GM19035 (cell line): Measurements from ENCODE around the gene INSRR.

ENCODE experiments used
- ATAC-seq: cut with Tn5 transposase; IDR thresholded peaks from one replicate; pipeline ENCODE4 v1.9.1; 2021; ENCODE audit not compliant: unreplicated experiment

INSRR gene

DNA sequence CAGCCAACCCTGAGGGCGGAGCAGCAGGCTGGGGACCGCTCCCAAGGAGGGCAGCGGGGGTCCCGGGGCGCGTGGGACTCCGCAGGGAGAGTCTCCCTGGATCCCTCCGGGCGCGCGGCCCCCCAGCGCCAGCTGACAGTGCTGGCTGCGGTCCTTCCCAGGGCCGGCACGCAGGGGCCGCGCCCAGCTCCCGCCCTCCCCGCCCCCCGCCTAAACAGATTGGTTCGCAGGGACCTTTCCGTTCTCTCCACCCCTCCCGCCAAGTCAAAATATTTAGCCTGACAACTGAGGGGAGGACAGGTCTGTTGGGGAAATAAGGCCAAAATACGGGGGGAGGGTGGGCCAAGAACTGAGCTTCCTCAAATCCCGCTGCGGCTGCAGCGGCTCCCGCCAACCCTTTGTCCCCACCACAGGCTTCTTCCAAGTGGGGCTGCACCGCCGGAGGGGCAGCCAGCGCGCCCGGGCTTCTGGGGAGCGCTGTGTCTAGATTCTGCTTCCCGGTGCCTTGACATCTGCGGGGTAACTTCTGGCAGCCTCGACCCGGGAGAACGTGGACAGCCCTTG lies at the start of gene INSRR:
Gene INSRR (minus strand): TSS at position 159 of the 564 bp plus-strand sequence. CDS start 496 bp downstream, outside the sequence.
- ATAC-seq, result no peak

DNA sequence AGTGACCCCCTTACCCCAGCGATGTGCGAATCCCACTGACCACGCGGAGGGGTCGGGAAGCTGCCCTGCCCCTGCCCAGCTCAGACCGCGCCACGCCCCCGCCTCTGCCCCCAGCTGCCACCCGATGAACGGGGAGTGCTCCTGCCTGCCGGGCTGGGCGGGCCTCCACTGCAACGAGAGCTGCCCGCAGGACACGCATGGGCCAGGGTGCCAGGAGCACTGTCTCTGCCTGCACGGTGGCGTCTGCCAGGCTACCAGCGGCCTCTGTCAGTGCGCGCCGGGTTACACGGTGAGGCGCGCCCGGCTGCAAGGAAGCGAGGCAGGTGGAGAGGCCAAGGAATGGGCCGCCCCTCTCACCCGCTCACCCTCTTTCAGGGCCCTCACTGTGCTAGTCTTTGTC lies 49.6 kb upstream of the INSRR start:
- ATAC-seq, result no peak

DNA sequence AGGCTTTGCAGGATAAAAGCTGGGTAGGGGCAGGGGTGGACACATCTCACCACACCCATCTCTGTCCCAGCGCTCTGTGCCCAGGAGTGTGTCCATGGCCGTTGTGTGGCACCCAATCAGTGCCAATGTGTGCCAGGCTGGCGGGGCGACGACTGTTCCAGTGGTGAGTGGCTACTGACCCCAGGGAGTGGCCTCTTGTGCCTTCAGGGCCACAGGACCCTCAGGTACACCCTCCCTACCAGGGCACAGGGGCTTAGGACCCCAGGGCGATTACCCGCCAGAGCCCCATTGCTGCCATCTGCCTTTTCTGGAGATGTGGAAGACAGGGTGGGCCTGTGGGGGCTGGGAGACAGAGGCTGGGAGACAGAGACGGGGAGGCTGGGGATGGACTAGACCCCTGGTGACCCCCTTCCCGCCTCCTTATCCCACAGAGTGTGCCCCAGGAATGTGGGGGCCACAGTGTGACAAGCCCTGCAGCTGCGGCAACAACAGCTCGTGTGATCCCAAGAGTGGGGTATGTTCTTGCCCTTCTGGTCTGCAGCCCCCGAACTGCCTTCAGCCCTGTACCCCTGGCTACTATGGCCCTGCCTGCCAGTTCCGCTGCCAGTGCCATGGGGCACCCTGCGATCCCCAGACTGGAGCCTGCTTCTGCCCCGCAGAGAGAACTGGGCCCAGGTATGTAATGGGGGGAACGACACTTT lies 47.4 kb upstream of the INSRR start:
- no peak for ATAC-seq

DNA sequence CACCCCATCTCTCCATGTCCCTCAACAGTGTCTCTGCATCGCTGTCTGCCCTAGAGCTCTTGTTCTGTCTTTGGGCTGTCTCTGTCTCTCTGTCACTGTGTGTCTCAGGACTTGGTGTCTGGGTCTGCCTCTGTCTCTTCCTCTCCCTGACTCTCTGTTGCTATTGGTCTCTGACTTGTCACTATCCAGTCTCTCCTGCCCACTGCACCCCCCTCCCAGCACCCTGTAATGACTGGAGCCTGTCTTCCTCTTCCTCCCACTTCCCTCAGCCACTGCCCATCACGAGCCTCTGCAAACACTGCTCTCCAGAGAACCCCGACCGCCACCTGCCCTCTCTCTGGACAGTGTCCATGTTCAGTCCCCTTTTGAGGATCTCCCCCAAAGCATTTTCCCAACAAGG lies 46.7 kb upstream of the INSRR start:
- no peak for ATAC-seq

DNA sequence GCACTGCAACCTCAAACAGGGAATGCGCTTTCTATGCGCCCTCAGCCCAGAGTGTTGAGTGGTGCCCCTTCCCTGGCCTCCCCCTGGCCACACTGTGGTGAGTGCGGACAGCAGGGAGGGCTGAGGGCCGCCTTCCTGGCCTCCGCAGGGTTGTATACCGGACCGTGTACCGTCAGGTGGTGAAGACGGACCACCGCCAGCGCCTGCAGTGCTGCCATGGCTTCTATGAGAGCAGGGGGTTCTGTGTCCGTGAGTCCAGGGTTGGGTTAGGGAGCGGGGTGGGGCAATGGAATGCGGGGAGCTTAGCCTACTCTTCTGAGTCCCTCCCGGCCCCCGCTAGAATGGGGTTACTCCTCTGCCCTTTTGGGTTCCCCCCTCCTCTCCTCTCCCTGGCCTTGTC lies 46.3 kb upstream of the INSRR start:
- ATAC-seq, result no peak

DNA sequence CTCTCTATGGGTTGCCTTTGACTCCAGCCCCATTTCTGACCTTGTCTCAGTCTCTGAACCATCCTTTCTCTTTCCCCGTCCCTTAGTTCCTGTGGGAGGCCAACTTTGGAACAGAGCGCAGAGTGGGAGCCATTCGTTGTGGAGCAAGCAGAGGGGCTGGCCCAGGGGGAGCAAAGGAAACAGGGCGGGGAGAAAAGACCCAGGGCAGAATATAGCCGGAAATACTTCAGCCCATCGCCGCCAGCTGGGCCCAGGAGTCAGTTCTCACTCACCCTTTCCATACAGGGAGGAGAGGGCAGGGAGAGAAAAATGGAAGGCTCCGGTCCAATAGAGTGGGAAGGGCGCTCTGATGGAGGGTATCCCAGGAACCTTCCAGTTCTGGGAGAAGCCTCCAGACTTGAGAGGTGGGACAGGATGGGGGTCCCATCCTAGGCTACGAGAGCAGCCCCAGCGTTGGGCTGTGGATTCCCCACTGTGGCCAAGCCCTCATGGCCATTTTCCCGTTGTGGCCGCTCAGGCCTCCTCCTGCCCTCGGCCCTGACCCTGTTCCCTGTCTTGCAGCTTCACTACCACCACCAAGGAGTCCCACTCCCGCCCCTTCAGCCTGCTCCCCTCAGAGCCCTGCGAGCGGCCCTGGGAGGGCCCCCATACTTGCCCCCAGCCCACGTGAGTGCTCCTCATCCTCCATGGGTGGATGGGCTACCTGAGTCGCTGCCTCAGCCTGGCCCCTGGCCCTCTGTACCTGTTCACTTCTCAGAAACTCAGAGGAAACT lies 45.5 kb upstream of the INSRR start:
- no peak for ATAC-seq

DNA sequence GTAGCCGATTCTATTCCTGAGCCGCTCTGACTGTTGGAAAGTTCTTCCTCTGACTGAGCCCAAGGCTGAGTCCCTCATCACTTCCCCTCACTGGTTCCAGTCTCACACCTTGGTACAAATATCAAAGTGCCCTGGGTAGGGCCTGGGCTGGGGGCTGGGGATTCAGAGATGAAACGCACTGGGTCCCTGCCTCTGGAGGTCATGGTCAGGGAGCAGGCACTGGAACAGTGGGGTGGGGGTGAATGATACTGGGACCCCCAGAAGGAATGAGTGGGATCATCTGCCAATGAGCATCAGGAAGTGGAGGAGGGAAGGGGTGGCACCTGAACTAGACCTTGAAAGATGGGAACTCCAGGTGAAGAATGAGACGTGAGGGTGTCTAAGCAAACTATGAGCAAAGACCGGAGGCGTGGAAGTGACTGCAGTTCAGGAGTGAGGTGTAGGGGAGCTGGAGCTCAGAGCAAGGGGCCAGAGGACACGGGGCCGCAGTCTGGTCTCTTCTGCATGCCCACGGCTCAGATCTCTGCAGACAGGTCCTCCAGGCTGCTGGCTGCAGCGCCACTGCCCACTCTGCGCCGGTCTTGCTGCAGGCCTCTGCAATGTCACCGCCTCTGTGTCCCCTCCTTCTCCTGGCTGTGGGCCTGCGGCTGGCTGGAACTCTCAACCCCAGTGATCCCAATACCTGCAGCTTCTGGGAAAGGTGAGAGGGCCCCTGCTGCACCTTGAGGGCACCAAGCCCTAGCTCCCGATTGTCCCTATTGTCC lies 44.6 kb upstream of the INSRR start:
- ATAC-seq, result no peak

DNA sequence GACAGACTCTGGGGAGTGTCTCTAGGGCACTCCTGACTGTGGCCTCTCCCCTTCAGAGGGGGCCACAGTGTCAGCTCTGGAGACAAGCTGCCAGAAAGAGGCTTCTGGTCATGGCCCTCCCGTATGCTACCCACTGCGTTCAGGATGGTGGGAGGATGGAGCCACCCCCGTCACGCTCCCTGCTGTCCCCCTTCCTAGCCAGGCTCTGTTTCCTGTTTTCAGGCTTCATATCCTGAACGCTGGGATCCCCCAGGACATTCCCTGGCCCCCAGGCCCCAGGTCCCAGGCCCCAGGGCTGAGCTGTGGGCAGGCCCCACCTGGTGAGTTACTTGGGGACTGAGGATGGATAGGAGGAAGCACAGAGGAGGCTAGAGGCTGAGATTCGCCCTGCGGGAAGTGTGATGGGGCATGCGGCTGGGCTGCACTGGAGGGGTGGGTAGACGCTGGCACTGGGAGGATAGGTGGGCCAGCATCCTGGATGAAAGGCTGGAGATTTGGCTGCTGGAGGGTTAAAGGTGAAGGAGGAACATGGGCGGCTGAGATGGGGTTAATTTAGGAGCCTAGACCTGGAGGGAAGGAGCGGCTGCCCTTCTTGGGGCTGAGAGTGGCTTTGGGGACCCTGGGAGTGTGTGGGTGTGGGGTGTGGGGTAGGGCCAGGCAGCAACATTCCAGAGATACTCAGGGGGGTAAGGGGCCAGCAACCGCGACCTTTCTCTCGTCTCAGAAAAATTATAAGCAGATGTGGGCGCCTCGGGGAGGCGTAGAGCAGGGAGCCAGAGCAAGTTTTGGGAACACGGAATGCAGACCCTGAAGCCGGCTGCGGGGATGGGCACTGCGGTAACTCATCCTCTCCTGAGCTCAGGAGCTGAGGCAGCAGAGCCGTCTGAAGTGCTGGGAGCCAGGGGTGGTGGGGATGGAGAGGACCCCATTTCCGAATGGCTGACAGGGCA lies 43.3 kb upstream of the INSRR start:
- ATAC-seq, result no peak

DNA sequence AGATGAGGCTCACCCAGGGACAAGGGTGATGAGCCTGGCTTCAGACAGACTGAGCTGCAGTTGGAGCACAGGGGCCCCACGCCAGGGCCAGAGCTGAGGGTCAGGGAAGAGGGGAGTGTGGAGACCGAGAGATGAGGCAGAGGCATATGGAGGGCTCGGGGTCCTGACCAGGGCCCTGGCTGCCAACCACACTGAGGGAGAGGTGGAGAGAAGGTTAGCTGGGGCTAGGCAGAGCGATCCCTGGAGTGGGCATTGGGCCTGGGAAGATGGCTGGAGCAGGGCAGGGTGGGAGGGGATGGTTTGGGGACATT lies 42.6 kb upstream of the INSRR start:
- ATAC-seq, result no peak

DNA sequence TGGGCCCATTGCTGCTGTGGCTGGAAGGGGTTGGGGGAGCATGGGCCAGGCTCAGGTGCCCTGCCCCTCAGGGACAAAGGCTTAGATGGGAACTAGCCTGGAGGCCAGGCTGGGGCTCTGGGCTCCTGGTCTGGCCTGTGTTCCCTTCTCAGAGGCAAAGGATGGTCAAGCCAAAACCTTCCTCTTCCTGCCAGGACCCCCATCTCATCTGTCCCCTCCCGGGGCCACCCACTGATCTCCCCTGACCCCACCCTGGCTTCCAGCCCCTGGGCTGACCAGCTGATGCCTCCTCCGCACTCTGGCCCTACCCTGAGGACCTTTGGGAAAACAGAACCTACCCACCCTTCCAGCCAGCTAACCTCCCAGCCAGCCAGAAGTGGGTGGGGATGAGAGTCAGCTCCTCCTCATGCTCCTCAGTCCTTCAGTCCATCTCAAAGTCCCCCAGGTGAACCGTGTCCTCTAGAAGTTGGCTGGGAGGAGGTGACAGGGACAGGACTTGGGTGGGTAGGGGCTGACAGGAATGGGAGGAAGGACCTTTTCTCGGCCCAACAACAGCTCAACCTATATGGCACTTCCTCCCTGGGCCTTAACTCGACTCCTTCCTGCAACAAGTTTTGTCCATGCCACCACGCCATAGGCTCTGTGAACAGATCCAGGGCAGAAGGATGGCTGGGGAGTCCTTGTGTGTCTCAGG lies 42.1 kb upstream of the INSRR start:
- no peak for ATAC-seq

DNA sequence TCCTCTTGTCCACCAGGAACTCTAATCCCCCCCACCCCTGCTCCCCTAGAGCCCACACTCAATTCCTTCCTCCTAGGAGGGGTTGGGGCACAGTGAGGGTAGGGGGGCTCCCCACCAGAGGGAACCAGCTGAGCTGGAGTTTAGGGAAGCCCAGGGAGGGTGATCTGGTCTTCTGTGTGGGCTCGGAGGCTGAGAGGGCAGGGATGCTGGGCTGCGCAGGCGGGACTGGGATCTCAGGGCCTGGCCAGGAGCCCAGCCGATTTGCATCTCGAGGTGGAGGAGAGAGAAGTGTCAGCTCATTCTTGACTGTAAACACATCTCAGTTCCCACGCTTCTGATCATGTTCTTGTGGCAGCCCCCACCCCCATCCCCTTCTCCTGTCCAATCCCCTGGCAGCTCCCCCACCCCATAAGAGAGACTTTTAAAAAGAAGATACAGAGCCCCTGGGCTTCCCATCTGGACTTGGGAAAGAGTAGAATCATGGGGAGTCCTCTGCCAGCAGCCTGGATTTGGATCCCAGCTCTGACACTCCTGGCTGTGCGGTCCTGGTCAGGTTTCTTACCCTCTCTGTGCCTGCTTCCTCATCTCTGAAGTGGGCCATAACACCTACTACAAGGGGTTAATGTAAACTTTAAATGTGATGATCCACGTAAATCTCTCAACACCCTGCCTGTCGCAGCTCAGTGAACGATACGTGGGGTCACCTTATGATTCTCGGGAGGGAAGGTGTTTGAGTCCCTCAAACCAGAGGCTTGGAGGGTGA lies 41.2 kb upstream of the INSRR start:
- no peak for ATAC-seq

DNA sequence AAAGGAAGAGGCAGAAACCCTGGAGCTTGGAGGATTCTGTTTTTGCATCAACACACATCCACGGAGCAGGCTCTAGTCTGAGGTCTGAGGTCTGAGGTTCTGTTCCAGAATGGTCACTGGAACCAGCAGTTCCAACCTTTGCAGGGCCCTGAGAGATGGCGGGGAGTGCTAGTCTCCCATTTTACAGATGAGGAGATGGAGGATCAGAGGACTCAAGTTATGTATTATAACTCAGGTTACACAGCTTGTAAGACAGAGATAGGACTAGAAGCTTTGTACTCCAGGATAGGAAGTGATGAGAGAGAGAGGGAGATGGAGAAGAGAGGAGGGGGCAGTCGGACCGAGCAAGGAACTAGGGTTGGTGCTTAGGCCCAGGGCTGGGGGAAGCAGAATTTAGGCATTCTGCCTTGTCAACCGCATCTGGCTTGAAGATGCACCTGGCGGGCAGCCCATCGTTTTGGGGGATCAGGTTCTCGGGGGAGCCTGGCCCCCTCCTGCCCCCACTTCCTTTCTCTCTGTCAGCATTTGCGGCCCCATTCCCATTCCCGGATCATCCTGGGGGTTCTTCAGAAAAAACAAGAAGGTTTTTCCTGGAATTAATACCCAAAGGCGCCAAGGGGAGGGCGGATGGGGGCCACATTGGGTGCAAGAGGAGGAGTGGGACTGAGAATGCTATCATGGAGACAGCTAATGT lies 40.2 kb upstream of the INSRR start:
- ATAC-seq, result no peak

DNA sequence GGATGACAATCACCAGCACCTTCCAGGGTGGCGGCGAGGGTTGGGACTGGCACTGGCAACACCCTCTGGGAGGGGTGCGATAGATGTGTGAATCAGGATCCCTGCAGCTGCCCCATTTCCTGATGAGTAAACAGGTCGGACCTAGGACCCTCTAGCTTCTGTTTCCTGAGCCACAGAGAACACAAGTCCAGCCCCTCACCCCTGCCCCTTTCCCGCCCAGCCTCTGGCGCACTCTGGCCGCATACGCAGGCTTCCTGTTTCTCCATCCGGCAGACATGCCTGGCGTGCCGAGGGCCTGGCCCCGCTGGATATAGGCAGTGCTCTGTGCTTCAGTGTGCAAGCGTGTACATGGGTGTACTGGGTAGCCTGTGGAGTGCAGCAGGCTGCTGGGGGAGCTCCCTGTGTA lies 39.2 kb upstream of the INSRR start:
- ATAC-seq, result no peak

DNA sequence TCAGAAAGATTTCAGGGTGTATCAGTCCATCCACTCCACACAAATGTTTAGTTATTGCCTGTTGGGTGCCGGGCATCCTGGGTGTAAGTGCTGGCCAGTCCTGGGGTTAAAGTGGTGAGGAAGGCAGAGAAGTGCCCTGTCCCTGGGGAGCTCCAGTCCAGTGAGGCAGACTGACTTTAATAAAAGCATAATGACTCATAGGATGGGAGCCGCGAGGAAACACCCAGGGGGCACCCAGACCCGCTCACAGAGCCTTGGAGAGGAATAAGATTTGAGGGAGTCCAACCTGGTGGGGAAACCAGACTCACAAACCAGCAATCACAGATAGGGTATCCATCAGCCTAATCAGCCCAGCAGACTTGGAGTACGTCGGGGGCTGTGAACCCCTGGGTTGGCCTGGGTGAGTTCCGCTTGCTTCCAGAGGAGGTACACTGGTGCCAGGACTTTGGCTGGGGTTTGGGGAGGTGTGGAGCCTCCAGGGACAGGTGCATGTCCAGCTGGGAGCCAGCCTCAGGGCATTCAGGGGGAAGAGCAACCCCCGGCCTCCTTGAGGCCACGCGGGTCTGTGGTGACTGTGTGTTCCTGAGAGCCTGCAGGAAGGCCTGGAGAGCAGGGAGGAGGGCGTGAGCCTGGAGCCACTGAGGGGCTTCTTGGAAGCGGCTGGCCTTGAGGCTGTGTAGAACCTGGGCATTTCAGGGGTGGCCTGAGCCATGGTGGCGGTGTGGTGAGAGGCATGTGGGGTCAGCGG lies 38.3 kb upstream of the INSRR start:
- no peak for ATAC-seq

DNA sequence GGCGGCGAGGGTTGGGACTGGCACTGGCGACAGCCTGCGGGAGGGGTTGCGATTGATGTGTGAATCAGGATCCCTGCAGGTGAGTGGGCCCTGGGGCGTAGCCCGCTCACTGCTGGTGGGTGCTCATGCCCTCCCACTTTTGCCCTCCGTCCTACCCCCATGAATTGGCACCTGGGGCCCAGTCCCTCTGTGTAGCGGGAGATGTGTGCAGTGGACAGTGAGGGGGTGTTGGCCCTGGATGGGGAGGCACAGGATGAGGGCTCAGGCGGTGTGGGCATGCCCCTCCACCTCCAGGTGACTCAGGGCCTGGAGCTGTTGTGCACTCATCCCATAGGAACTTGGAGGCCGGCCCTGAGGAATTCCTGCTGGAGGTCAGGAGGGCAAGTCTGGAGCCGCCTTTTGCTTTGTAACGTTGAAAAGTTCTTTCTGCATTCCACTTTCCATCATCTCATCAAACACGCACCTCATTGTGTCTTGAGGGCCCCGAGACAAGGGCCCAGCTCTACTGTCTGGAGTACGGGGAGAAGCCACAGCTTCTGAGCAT lies 37.6 kb upstream of the INSRR start:
- ATAC-seq, result no peak

DNA sequence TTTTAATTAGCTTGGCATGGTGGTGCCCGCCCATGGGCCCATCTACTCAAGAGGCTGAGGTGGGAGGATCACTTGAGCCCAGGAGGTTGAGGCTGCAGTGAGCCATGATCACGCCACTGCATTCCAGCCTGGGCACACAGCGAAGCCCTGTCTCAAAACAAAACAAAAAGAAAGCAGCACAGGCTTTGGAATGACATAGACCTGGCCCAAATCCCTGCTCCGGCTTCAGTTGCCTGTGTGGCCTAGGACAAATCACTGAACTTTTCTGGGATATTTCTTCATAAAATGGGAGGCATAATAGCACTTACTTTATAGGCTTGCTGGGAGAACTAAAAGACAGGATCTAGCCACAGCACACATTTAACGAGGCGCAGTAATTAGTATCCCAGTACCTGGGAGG lies 37.0 kb upstream of the INSRR start:
- ATAC-seq, result no peak

DNA sequence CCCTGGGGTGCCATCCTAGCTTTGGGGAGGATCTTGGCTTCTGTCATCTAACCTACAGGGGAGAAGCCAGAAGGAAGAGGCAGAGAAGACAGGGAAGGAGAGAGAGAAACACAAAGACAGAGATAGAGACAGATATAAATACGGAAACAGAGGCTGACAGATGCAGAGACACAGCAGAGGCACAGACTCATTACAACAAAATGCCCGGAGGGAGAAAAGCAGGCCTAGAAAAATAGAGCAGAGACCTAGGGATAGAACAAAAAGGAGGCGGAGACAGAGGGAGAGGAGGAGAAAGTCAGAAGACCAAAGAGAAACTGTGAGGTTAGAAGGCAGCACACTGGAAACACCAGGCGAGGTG lies 36.5 kb upstream of the INSRR start:
- no peak for ATAC-seq
